GM23338 (cell line): Measurements from ENCODE around the gene MAGED2. TPM values are rescaled to one million over a fixed set of nuclear protein-coding genes. Genes with fewer than 3 reads are reported as not detected.

ENCODE experiments used
- ATAC-seq: fragments of 200-7000 bp; cut with Tn5 transposase; 3 replicates; pipeline ENCODE4 v1.9.1; 2020
- DNase-seq: peaks from one replicate; pipeline ENCODE4 v3.0.0-alpha.2; 2015; ENCODE audit warnings: low spot score
- H2AFZ ChIP-seq: fragments of 200-600 bp; sonication (generic); 2 replicates; pipeline ENCODE4 v1.8.0; 2016; ENCODE audit warnings: antibody characterized with exemption, mild to moderate bottlenecking, moderate library complexity
- H3F3A ChIP-seq: fragments of 200-600 bp; sonication (generic); replicated peaks from 2 replicates; pipeline ENCODE4 v1.8.0; 2017; ENCODE audit warnings: antibody characterized with exemption, mixed run types, low read depth
- H3K27ac ChIP-seq: fragments of 200-600 bp; sonication (generic); 2 replicates; pipeline ENCODE4 v1.6.1; 2016; ENCODE audit warnings: low read depth
- H3K27me3 ChIP-seq: fragments of 200-600 bp; sonication (generic); 2 replicates; pipeline ENCODE4 v1.8.0; 2016; ENCODE audit warnings: mild to moderate bottlenecking, mixed run types, moderate library complexity; ENCODE audit not compliant: insufficient read depth
- H3K36me3 ChIP-seq: fragments of 200-600 bp; sonication (generic); 2 replicates; pipeline ENCODE4 v1.8.0; 2016; ENCODE audit warnings: mild to moderate bottlenecking; ENCODE audit not compliant: insufficient read depth
- H3K4me1 ChIP-seq: fragments of 200-600 bp; sonication (generic); 2 replicates; pipeline ENCODE4 v1.8.0; 2016; ENCODE audit warnings: mild to moderate bottlenecking, moderate library complexity; ENCODE audit not compliant: insufficient read depth
- H3K4me2 ChIP-seq: fragments of 200-600 bp; sonication (generic); 2 replicates; pipeline ENCODE4 v1.7.1; 2017; ENCODE audit warnings: mixed run types
- H3K4me3 ChIP-seq: fragments of 200-600 bp; sonication (generic); 2 replicates; pipeline ENCODE4 v1.6.1; 2016; ENCODE audit warnings: mixed run types
- H3K79me2 ChIP-seq: fragments of 200-600 bp; sonication (generic); replicated peaks from 2 replicates; pipeline ENCODE4 v1.8.0; 2017; ENCODE audit warnings: mild to moderate bottlenecking; ENCODE audit not compliant: insufficient read depth
- H3K9me2 ChIP-seq: fragments of 200-600 bp; sonication (generic); 2 replicates; pipeline ENCODE4 v1.8.0; 2017; ENCODE audit not compliant: insufficient read depth
- H4K20me1 ChIP-seq: fragments of 200-600 bp; sonication (generic); replicated peaks from 2 replicates; pipeline ENCODE4 v1.8.0; 2017; ENCODE audit warnings: mild to moderate bottlenecking; ENCODE audit not compliant: insufficient read depth
- H3K27ac Mint-ChIP-seq: 2 replicates; pipeline ENCODE4 v1.8.0; 2020; ENCODE audit warnings: inconsistent platforms, mild to moderate bottlenecking, moderate library complexity, mixed read lengths
- H3K27me3 Mint-ChIP-seq: 3 replicates; pipeline ENCODE4 v1.8.0; 2022; ENCODE audit warnings: low read depth, mild to moderate bottlenecking, moderate library complexity, mixed read lengths, inconsistent platforms; ENCODE audit not compliant: insufficient read depth, poor library complexity
- H3K36me3 Mint-ChIP-seq: 3 replicates; pipeline ENCODE4 v1.8.0; 2021; ENCODE audit warnings: low read depth, mild to moderate bottlenecking, inconsistent platforms, moderate library complexity, mixed read lengths
- H3K4me1 Mint-ChIP-seq: 3 replicates; pipeline ENCODE4 v1.8.0; 2020; ENCODE audit warnings: mild to moderate bottlenecking, inconsistent platforms, mixed read lengths
- H3K4me3 Mint-ChIP-seq: 3 replicates; pipeline ENCODE4 v1.8.0; 2021; ENCODE audit warnings: moderate library complexity, mild to moderate bottlenecking, inconsistent platforms, mixed read lengths
- H3K9me3 Mint-ChIP-seq: 3 replicates; pipeline ENCODE4 v1.8.0; 2020; ENCODE audit warnings: moderate library complexity, mild to moderate bottlenecking, inconsistent platforms, mixed read lengths
- STAT1 ChIP-seq: IDR thresholded peaks from one replicate; pipeline ENCODE4 v1.6.1; 2016; ENCODE audit warnings: antibody characterized with exemption; ENCODE audit not compliant: unreplicated experiment
- ZNF114 ChIP-seq: fragments of 250-450 bp; sonication (Bioruptor Pico); IDR thresholded peaks from 2 replicates; pipeline ENCODE4 v1.5.0; 2020; ENCODE audit warnings: mild to moderate bottlenecking, moderate library complexity
- ZNF331 ChIP-seq: fragments of 250-450 bp; sonication (Bioruptor Pico); IDR thresholded peaks from 2 replicates; pipeline ENCODE4 v1.5.0; 2020; ENCODE audit warnings: low read depth, mild to moderate bottlenecking, moderate library complexity
- polyA plus RNA-seq: library from polyadenylated mRNA; unstranded; fragments of >200 nt; fragmentation: Nextera tagmentation; extraction: Ambion mirVana; gene quantifications from 2 replicates; pipeline ENCODE4 v1.2.1, GENCODE V29; 2016
- total RNA-seq: library from RNA; depleted of rRNA; stranded (reverse); fragments of >200 nt; shearing (Covaris generic); gene quantifications from 2 replicates; pipeline ENCODE4 v1.2.3, GENCODE V29; 2014
- TF ChIP-seq, protein P1 (sequence below): IDR thresholded peaks from one replicate; pipeline ENCODE4 v1.6.1; 2018; ENCODE audit warnings: antibody characterized with exemption; ENCODE audit not compliant: unreplicated experiment
- TF ChIP-seq, protein P2 (sequence below), 2 experiments: fragments of 200-600 bp in 1 of 2; sonication (generic) in 1 of 2; conservative IDR thresholded peaks; 2 replicates each; pipeline versions ENCODE4 v1.5.1 to v1.6.1; 2016 to 2017; ENCODE audit warnings: antibody characterized with exemption in 2 of 2, low read depth in 2 of 2, mild to moderate bottlenecking in 2 of 2, moderate library complexity in 1 of 2

The MAGED2 gene
- total and polyA plus RNA-seq, 2 experiments from 2014 or later, result 96.7 to 203 TPM

DNA sequence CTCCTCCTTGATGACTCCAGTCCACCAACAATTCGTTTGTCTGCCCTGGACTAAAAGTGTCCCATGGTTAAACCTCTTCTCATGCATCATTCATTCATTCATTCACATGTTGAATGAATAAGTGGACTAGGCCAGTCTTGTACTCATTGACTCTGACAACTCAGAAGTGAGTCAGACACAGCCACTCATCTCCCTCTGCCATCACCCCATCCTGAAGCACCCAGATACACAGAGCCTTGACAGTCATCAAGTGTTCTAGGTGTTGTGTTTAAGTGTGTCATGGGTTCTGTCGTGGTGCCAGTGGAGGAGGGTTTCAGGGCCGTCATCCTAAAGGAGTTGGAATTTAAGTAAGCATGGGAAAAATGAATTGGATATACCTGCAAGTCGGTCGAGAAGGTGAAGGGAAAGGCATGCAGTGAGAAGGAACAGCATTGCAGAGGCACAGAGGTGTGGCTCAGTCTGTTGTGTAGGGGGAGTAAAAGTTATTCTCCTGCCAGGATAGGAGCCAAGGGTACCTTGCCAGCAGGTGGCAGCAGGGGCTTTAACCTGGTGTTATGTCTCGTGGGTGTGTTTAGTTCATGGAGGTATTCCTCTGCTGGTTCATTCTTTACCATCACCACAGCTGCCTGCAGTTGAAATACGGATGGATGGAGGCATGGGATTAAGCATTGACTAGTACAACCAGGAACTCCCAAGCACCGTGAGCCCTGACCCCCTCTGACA is 18.3 kb downstream of the MAGED2 start:
- H2AFZ ChIP-seq, result no peak overlapping the region
- H3K4me2 ChIP-seq, result no peak overlapping the region
- ATAC-seq (peak; percentile 71), DNase-seq (peak; percentile 18)
- TF ChIP-seq, protein P1, sequence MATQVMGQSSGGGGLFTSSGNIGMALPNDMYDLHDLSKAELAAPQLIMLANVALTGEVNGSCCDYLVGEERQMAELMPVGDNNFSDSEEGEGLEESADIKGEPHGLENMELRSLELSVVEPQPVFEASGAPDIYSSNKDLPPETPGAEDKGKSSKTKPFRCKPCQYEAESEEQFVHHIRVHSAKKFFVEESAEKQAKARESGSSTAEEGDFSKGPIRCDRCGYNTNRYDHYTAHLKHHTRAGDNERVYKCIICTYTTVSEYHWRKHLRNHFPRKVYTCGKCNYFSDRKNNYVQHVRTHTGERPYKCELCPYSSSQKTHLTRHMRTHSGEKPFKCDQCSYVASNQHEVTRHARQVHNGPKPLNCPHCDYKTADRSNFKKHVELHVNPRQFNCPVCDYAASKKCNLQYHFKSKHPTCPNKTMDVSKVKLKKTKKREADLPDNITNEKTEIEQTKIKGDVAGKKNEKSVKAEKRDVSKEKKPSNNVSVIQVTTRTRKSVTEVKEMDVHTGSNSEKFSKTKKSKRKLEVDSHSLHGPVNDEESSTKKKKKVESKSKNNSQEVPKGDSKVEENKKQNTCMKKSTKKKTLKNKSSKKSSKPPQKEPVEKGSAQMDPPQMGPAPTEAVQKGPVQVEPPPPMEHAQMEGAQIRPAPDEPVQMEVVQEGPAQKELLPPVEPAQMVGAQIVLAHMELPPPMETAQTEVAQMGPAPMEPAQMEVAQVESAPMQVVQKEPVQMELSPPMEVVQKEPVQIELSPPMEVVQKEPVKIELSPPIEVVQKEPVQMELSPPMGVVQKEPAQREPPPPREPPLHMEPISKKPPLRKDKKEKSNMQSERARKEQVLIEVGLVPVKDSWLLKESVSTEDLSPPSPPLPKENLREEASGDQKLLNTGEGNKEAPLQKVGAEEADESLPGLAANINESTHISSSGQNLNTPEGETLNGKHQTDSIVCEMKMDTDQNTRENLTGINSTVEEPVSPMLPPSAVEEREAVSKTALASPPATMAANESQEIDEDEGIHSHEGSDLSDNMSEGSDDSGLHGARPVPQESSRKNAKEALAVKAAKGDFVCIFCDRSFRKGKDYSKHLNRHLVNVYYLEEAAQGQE, result no peak
- TF ChIP-seq, protein P2, sequence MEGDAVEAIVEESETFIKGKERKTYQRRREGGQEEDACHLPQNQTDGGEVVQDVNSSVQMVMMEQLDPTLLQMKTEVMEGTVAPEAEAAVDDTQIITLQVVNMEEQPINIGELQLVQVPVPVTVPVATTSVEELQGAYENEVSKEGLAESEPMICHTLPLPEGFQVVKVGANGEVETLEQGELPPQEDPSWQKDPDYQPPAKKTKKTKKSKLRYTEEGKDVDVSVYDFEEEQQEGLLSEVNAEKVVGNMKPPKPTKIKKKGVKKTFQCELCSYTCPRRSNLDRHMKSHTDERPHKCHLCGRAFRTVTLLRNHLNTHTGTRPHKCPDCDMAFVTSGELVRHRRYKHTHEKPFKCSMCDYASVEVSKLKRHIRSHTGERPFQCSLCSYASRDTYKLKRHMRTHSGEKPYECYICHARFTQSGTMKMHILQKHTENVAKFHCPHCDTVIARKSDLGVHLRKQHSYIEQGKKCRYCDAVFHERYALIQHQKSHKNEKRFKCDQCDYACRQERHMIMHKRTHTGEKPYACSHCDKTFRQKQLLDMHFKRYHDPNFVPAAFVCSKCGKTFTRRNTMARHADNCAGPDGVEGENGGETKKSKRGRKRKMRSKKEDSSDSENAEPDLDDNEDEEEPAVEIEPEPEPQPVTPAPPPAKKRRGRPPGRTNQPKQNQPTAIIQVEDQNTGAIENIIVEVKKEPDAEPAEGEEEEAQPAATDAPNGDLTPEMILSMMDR (conservative IDR thresholded peaks at IDR 0.05; ENCODE audit: low read depth in 2 of 2), result peak; percentile 14 to 57; a peak in 3 of 4 replicates
- no peak overlapping the region for H3K4me3 ChIP-seq
- H3K9me2 ChIP-seq, result no peaks in the 10 kb centered on the region
- no peak overlapping the region for H3K27ac Mint-ChIP-seq
- H3K4me1 Mint-ChIP-seq, result peaks cover 4% of the 10 kb centered on the region; the same call in 2 of the 3 replicates
- H3K36me3 Mint-ChIP-seq, result no peaks in the 10 kb centered on the region; the same call in 2 of the 3 replicates
- no peaks in the 10 kb centered on the region; the same call in 2 of the 3 replicates for H3K9me3 Mint-ChIP-seq
- no peak overlapping the region for H3K4me3 Mint-ChIP-seq
- peaks cover 1% of the 10 kb centered on the region for H3K27me3 Mint-ChIP-seq
- no peaks in the 10 kb centered on the region for H3K4me1 ChIP-seq
- H3F3A ChIP-seq, result no peaks in the 10 kb centered on the region
- H3K27ac ChIP-seq, result no peak overlapping the region
- H3K79me2 ChIP-seq, result no peaks in the 10 kb centered on the region
- H3K36me3 ChIP-seq, result no peaks in the 10 kb centered on the region
- no peaks in the 10 kb centered on the region for H4K20me1 ChIP-seq
- no peaks in the 10 kb centered on the region for H3K27me3 ChIP-seq

DNA sequence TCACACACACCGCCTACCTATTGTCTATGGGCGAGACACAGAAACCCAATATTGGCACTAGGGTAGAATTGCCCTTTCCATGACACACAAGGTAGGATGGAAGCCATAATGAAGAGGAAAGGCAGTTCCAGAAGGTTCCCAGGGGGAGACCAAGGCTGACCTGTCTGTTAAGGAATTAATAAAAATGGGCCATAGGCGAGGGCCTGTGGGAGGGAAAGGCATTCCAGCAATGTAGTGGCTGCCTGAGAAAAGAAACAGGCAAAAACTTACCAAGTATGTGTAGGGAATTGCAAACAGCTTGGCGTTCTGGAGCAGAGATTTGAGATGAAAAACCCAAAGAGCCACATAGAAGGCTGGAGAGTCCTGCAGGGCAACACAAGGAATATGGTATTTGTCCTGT is 19.1 kb downstream of the MAGED2 start:
- DNase-seq, result no peak
- H3K4me3 Mint-ChIP-seq, result no peak overlapping the region
- H3K4me1 ChIP-seq, result no peaks in the 10 kb centered on the region
- no peak overlapping the region for H3K27ac ChIP-seq
- H3K4me3 ChIP-seq, result no peak overlapping the region
- H3K36me3 Mint-ChIP-seq, result no peaks in the 10 kb centered on the region; the same call in 2 of the 3 replicates
- H3K9me2 ChIP-seq, result no peaks in the 10 kb centered on the region
- no peaks in the 10 kb centered on the region for H3K27me3 ChIP-seq
- H3K36me3 ChIP-seq, result no peaks in the 10 kb centered on the region
- no peaks in the 10 kb centered on the region for H4K20me1 ChIP-seq
- H3F3A ChIP-seq, result no peaks in the 10 kb centered on the region
- H3K9me3 Mint-ChIP-seq, result no peaks in the 10 kb centered on the region; the same call in 2 of the 3 replicates
- no peak overlapping the region for H3K27ac Mint-ChIP-seq
- H3K79me2 ChIP-seq, result no peaks in the 10 kb centered on the region
- ATAC-seq, result no peak
- H3K4me2 ChIP-seq, result no peak overlapping the region
- peaks cover 4% of the 10 kb centered on the region; the same call in 2 of the 3 replicates for H3K4me1 Mint-ChIP-seq
- H2AFZ ChIP-seq, result no peak overlapping the region
- H3K27me3 Mint-ChIP-seq, result peaks cover 1% of the 10 kb centered on the region
- TF ChIP-seq ZNF331 (no peak), STAT1 (no peak), ZNF114 (CRISPR knock-in tag) (no peak)
- TF ChIP-seq, protein P1, result no peak
